Fibroblast of the aortic adventitia (primary cell): Measurements from ENCODE around the gene ELMOD1. TPM values are rescaled to one million over a fixed set of nuclear protein-coding genes. Genes with fewer than 3 reads are reported as not detected.

Source experiments
- DNase-seq: peaks from one replicate; pipeline ENCODE4 v3.0.0-alpha.2; 2010; ENCODE audit warnings: low read depth
- H3K4me3 ChIP-seq: 2 replicates; pipeline ENCODE4 v1.5.1; 2011; ENCODE audit warnings: low read depth, mild to moderate bottlenecking, control low read depth, low read length, moderate library complexity
- total RNA-seq: library from RNA; depleted of rRNA; stranded (reverse); fragments of >200 nt; gene quantifications from 2 replicates; pipeline ENCODE4 v1.2.3, GENCODE V29; 2012; ENCODE audit warnings: low replicate concordance
- TF ChIP-seq, protein P1 (sequence below): IDR thresholded peaks from 2 replicates; pipeline ENCODE4 v1.5.1; 2011; ENCODE audit warnings: mild to moderate bottlenecking, low read length, control low read depth, inconsistent platforms; ENCODE audit not compliant: insufficient read depth

Gene ELMOD1
- total RNA-seq, 1 donor, result 0.36 TPM

DNA sequence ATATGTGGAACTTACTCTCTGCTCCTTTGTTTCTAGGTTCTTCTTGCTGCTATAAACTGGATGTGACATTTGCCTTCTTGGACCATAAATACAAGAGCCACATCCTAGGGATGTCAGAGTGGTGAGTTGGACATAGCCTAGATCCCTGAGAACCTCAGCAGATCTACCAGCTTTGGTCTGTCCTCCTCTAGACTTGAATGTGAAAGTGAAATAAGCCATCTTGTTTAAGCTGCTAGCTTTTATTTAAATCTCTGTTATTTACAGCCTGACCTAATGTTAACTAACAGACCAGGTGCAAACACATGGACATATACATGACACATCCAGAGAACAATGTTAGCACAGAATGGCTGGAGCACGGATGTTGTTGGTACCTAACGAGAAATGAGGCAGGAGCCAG lies 85.0 kb downstream of the ELMOD1 start:
- TF ChIP-seq, protein P1, sequence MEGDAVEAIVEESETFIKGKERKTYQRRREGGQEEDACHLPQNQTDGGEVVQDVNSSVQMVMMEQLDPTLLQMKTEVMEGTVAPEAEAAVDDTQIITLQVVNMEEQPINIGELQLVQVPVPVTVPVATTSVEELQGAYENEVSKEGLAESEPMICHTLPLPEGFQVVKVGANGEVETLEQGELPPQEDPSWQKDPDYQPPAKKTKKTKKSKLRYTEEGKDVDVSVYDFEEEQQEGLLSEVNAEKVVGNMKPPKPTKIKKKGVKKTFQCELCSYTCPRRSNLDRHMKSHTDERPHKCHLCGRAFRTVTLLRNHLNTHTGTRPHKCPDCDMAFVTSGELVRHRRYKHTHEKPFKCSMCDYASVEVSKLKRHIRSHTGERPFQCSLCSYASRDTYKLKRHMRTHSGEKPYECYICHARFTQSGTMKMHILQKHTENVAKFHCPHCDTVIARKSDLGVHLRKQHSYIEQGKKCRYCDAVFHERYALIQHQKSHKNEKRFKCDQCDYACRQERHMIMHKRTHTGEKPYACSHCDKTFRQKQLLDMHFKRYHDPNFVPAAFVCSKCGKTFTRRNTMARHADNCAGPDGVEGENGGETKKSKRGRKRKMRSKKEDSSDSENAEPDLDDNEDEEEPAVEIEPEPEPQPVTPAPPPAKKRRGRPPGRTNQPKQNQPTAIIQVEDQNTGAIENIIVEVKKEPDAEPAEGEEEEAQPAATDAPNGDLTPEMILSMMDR, result no peak
- DNase-seq, result no peak

DNA sequence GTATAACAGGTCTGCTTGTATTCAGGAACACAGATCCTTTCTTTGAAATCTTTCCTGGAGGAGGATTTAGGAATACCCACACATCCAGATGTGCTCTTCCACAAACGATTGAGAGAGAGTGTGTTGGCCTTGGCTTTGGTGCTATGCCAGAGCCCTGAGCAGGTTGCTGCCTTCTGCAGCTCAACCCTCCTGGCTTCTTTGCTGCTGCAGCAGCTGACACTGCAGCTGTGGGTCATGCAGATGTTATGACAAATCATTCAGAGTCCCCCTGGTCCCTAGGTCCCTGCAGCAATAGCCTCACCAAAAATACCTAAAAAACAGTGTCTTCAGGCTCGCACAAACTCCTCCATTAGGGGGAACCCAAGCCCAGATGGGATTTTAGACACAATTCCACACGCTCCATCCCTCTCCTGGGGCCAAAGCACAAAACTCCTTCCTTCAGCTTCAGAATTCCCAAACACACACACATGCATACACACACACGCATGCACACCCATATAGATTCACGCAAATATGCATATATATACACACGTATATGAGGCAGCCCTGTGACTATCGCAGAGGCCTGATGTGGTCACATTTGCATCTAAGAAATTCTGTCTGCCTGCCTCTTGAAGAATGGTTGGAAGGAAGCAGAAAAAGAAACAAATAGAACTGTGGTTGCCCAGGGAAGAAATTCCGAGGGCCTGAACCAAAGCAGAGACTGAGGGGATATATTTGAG lies 85.5 kb downstream of the ELMOD1 start:
- no peak for DNase-seq
- no peak overlapping the region for H3K4me3 ChIP-seq
- TF ChIP-seq, protein P1, result no peak

More for the DNA sequence above, 85.0 kb downstream of the ELMOD1 start:
- H3K4me3 ChIP-seq, result no peak overlapping the region

DNA sequence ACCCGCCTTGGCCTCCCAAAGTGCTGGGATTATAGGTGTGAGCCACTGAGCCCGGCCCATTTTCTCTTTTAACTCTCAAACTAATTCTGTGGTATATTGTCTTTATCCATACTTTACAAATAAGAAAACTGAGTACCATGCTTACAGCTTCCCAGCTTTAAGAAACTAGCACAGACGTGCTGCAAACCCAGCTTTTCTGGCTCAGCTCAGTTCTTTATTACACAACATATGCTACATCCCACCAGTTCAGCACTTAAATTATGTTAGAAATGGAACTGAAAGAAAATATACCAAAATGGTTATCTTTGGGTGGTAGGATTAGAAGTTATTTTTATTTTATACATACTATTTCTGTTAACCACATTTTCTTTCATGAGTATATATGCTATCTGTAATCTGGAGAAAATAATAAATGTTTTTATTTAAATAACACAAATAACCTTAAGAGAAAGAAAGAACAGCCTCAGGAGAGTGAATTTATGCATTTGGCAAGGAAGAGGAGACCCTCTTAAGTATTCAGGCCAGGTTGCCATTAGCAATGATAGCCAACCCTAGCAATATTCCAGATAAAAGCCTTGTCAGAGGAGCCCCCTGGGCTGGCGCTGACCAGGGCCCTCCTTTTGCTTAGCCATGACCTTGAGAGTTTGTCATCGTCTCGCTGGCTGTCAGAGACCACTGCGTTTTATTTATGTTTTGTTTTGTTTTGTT lies 87.1 kb downstream of the ELMOD1 start:
- no peak overlapping the region for H3K4me3 ChIP-seq
- no peak for DNase-seq
- TF ChIP-seq, protein P1, result no peak

DNA sequence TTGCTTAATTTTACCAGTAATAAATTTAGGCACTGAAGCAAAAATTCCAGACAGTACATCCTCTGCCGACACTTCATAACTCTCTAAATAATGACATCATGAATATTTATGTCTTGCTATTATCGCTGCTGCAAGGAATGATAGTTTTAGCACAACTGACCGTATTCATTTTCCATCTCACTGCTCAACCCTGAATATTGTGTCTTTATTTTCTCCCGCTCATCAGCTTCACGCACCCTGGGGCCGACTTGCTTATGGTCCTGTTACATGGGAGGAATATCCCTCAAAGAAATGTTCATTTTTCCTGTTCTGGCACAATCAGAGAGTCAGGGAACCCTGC lies 87.7 kb downstream of the ELMOD1 start:
- TF ChIP-seq, protein P1, result no peak
- no peak overlapping the region for H3K4me3 ChIP-seq
- DNase-seq, result no peak

DNA sequence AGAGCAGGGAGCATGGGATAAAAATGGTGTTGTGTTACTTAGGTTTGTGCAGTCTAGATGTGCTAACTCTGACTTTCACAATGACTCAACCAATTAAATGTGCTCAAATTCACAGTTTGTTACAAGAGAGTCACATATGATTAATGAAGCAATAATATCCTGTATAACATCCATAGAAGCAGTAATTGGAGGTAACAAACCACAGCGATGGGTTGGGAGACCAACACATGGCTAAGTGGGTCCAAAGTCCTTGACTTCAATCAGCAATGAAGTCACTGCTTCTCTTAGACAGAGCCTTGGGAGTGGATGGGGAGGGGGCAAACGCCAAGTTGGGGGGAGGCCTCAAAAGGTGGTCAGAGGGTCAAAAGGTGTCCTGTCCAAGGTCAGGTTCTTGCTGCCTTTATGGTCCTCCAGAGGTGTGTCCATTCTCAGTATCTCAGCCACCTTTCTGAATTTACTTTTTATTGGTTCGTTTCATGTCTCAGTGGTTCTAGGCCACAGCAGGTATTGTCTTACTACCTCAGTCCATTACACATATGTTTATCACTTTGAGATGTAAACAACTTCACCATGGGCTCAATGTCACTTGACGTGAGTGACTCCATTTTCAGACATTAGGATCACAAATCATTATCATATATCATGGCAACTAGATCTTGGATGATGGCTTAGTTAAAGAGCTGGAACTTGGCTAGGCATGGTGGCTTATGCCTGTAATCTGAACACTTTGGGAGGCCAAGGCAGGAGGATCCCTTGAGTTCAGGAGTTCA lies 88.5 kb downstream of the ELMOD1 start:
- no peak for DNase-seq
- no peak overlapping the region for H3K4me3 ChIP-seq
- TF ChIP-seq, protein P1, result no peak

DNA sequence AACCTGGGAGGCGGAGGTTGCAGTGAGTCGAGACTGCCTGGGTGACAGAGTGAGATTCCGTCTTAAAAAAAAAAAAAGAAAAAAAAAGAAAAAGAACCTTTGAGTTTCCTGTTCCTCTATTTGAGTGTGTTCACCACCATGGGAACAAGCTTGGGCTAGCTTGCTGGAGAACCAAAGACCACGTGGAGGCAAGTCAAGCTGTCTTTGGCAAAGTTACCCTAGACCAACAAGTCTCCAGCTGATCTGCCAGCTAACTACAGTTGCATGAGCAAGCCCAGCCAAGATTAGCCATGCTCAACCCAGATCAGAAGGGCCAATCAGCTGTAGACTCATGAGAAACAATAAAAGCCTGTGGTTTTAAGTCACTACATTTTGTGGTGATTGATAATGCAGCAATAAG lies 91.2 kb downstream of the ELMOD1 start:
- TF ChIP-seq, protein P1, result no peak
- DNase-seq, result no peak
- H3K4me3 ChIP-seq, result no peak overlapping the region
